DMS 273 (cell line): ENCODE measurements around the gene FHOD3.
"Not testable (repeated sequence)": the region's sequence is repeated elsewhere in the genome, so short reads cannot be mapped to it uniquely, and the experiment has no call there.

Experiments used
- DNase-seq: peaks from one replicate; lab custom pipeline; 2025; ENCODE audit not compliant: unreplicated experiment; lab: John Stamatoyannopoulos, UW

Gene FHOD3

GRCh38 chr18:36535202-36535935 is 237.9 kb downstream of the FHOD3 start:
- DNase-seq, result no peak

GRCh38 chr18:36536426-36536825 is 238.9 kb downstream of the FHOD3 start:
- DNase-seq, result peak; percentile 87

- no peak for DNase-seq
Observed at GRCh38 chr18:36537289-36537688, 239.8 kb downstream of the FHOD3 start.

GRCh38 chr18:36539674-36540231 is 242.2 kb downstream of the FHOD3 start:
- DNase-seq, result no peak

GRCh38 chr18:36543030-36543429 is 245.5 kb downstream of the FHOD3 start:
- no peak for DNase-seq

GRCh38 chr18:36543991-36544725 is 246.6 kb downstream of the FHOD3 start:
- DNase-seq, result peak; percentile 56

- DNase-seq, result no peak
Observed at GRCh38 chr18:36545821-36546427, 248.4 kb downstream of the FHOD3 start.

GRCh38 chr18:36546876-36547275 is 249.4 kb downstream of the FHOD3 start:
- no peak for DNase-seq

- DNase-seq, result no peak
Observed at GRCh38 chr18:36547544-36547943, 250.0 kb downstream of the FHOD3 start.

- DNase-seq, result not testable (repeated sequence)
Observed at GRCh38 chr18:36551274-36551673, 253.8 kb downstream of the FHOD3 start.

- no peak for DNase-seq
Observed at GRCh38 chr18:36558234-36558633, 260.7 kb downstream of the FHOD3 start.

- DNase-seq, result no peak
Observed at GRCh38 chr18:36559149-36559857, 261.8 kb downstream of the FHOD3 start.

GRCh38 chr18:36560187-36560586 is 262.7 kb downstream of the FHOD3 start:
- no peak for DNase-seq

- DNase-seq, result no peak
Observed at GRCh38 chr18:36561046-36561445, 263.5 kb downstream of the FHOD3 start.

GRCh38 chr18:36564841-36565240 is 267.3 kb downstream of the FHOD3 start:
- DNase-seq, result no peak

- DNase-seq, result no peak
Observed at GRCh38 chr18:36567800-36568199, 270.3 kb downstream of the FHOD3 start.

- no peak for DNase-seq
Observed at GRCh38 chr18:36568487-36568886, 271.0 kb downstream of the FHOD3 start.

GRCh38 chr18:36572135-36572856 is 274.8 kb downstream of the FHOD3 start:
- peak; percentile 81 for DNase-seq

- DNase-seq, result no peak
Observed at GRCh38 chr18:36576339-36576738, 278.8 kb downstream of the FHOD3 start.
